K562 (cell line): Measurements from ENCODE around the gene RERE. TPM values are rescaled to one million over a fixed set of nuclear protein-coding genes. Genes with fewer than 3 reads are reported as not detected.

Source experiments
- ZNF282 ChIP-seq: sonication (generic); formaldehyde crosslinking; IDR thresholded peaks from 2 replicates; pipeline ENCODE4 v1.8.1; 2023; ENCODE audit warnings: missing genetic modification reagents
- polyA plus RNA-seq, 8 experiments: library from polyadenylated mRNA; depleted of rRNA in 4 of 8; stranded (reverse) in 5 of 8; unstranded in 3 of 8; fragments of >200 nt; fragmentation: Nextera tagmentation in 2 of 8; fragmentation: Illumina TruSeq in 1 of 8; extraction: Ambion mirVana in 2 of 8; extraction: Trizol in 1 of 8; gene quantifications; 2 replicates each; pipeline versions ENCODE4 v1.2.1 to v1.2.3, GENCODE V29; 2011 to 2014; ENCODE audit warnings: inconsistent platforms in 1 of 8, missing spikeins in 1 of 8
- total RNA-seq, 7 experiments: library from RNA; depleted of rRNA in 6 of 7; stranded (reverse); fragments of >200 nt in 6 of 7; fragmentation: Illumina TruSeq in 2 of 7; extraction: Trizol in 2 of 7; gene quantifications; 2 replicates each; pipeline versions ENCODE4 v1.2.1 to v1.2.3, GENCODE V29; 2011 to 2021; ENCODE audit warnings: low replicate concordance in 1 of 7
- TF ChIP-seq, protein P1 (sequence below), 2 experiments: fragments of 450-650 bp; IDR thresholded peaks; 2 replicates each; pipeline ENCODE4 v1.6.1; 2016; ENCODE audit warnings: mild to moderate bottlenecking in 2 of 2, borderline replicate concordance in 1 of 2, low read depth in 1 of 2, moderate library complexity in 1 of 2

Gene RERE
- total and polyA plus RNA-seq, 9 of the 15 experiments (the other 6 are each of a cell fraction or from before 2014, with no cell fraction given) = 3.0 to 51.5 (median 13.4) TPM

DNA sequence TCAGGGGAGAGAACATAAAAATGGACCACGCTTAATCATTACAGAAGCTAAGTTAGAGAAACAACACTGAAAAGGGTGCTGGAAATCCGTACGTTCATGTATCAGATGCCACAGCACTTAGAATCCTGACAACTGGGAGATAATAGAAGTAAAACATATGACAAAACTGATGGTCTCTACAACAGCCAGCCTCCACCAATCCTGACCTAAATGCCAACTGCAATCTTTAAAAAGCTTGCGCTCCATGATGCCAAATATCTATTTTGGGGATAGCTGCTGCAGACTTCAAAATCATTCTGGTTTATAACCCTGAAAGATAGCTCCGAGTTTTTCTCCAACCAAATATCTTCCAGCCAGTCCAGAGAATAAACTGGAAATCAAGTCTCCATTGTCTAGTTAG lies 178.3 kb downstream of the RERE start (continued):
- TF ChIP-seq, protein P1, sequence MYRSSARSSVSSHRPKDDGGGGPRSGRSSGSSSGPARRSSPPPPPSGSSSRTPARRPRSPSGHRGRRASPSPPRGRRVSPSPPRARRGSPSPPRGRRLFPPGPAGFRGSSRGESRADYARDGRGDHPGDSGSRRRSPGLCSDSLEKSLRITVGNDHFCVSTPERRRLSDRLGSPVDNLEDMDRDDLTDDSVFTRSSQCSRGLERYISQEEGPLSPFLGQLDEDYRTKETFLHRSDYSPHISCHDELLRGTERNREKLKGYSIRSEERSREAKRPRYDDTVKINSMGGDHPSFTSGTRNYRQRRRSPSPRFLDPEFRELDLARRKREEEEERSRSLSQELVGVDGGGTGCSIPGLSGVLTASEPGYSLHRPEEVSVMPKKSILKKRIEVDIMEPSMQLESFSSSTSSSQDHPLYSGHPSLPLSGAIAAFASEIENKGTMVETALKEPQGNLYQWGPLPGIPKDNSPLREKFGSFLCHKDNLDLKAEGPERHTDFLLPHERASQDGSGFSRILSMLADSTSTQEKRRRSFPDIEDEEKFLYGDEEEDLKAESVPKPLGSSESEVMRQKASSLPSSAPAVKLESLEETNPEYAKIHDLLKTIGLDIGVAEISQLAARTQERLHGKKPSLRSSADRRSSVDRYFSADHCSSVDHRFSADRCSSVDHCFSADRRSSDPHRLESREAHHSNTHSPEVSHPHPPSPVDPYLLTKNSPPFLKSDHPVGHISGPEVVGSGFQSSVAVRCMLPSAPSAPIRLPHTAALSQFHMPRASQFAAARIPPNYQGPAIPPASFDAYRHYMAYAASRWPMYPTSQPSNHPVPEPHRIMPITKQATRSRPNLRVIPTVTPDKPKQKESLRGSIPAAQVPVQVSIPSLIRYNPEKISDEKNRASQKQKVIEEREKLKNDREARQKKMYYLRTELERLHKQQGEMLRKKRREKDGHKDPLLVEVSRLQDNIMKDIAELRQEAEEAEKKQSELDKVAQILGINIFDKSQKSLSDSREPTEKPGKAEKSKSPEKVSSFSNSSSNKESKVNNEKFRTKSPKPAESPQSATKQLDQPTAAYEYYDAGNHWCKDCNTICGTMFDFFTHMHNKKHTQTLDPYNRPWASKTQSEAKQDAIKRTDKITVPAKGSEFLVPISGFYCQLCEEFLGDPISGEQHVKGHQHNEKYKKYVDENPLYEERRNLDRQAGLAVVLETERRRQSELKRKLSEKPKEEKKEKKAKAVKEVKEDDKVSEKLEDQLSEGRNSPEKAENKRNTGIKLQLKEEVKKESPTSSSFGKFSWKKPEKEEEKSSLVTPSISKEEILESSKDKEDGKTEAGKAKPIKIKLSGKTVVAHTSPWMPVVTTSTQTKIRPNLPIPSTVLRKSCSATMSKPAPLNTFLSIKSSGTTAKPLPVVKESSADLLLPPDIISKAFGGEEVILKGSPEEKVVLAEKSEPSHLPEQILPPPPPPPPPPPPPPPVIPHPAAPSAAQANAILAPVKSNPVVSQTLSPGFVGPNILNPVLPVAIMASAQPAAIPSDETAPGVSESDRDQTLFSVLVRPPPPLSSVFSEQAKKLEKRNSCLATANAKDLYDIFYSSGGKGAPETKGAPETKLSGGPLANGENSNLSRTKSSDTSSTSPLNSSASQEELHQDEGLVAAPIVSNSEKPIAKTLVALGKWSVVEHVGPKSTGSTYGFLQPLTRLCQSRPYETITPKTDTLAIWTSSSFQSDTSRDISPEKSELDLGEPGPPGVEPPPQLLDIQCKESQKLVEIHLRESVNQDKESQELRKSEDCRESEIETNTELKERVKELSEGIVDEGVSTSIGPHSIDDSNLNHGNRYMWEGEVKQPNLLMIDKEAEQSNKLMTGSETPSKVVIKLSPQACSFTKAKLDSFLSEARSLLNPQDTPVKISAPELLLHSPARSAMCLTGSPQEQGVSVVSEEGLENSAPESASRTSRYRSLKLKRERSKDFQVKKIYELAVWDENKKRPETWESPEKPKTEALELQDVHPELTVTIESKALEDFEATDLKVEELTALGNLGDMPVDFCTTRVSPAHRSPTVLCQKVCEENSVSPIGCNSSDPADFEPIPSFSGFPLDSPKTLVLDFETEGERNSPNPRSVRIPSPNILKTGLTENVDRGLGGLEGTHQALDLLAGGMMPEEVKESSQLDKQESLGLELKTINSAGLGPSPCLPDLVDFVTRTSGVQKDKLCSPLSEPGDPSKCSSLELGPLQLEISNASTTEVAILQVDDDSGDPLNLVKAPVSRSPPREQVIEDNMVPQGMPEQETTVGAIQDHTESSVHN (IDR thresholded peaks at IDR 0.05; ENCODE audit: borderline replicate concordance in 1 of 2, low read depth in 1 of 2) = no peak
- no peak for TF ChIP-seq ZNF282 (CRISPR knock-in tag)
